ENCODE results near the gene KRTAP5-9.
"Not testable (repeated sequence)": the region's sequence is repeated elsewhere in the genome, so short reads cannot be mapped to it uniquely, and the experiment has no call there.

KRTAP5-9 gene
- total RNA-seq = 0 to 0.09 (median 0) reads per million in 4 experiments

GRCh38 chr11:71548120-71548519 lies at the start of gene KRTAP5-9:
TSS of gene KRTAP5-9 (plus strand) at chr11:71548420. CDS start at chr11:71548658, 238 bp downstream.
- no peak for DNase-seq

- DNase-seq = no peak
Measured at GRCh38 chr11:71499125-71499524, 49.1 kb upstream of the KRTAP5-9 start.

GRCh38 chr11:71499546-71499945 lies 48.7 kb upstream of the KRTAP5-9 start:
- DNase-seq = no peak

GRCh38 chr11:71500601-71501021 lies 47.6 kb upstream of the KRTAP5-9 start:
- no peak for DNase-seq

- no peak for DNase-seq
Measured at GRCh38 chr11:71501071-71501985, 46.9 kb upstream of the KRTAP5-9 start.

GRCh38 chr11:71502026-71502425 lies 46.2 kb upstream of the KRTAP5-9 start:
- no peak for DNase-seq

- DNase-seq = no peak
Measured at GRCh38 chr11:71502871-71503435, 45.3 kb upstream of the KRTAP5-9 start.

- no peak for DNase-seq
Measured at GRCh38 chr11:71504531-71504930, 43.7 kb upstream of the KRTAP5-9 start.

- DNase-seq = no peak
Measured at GRCh38 chr11:71505001-71505400, 43.2 kb upstream of the KRTAP5-9 start.

- no peak for DNase-seq
Measured at GRCh38 chr11:71505781-71506180, 42.4 kb upstream of the KRTAP5-9 start.

GRCh38 chr11:71507102-71507501 lies 41.1 kb upstream of the KRTAP5-9 start:
- DNase-seq = no peak

GRCh38 chr11:71518506-71519471 lies 29.4 kb upstream of the KRTAP5-9 start:
- DNase-seq = no peak

GRCh38 chr11:71519546-71519945 lies 28.7 kb upstream of the KRTAP5-9 start:
- DNase-seq = no peak

- no peak for DNase-seq
Measured at GRCh38 chr11:71525188-71525937, 22.9 kb upstream of the KRTAP5-9 start.

- DNase-seq = no peak
Measured at GRCh38 chr11:71525938-71526495, 22.2 kb upstream of the KRTAP5-9 start.

GRCh38 chr11:71526796-71527575 lies 21.2 kb upstream of the KRTAP5-9 start, which contains the start of gene KRTAP5-7:
TSS of gene KRTAP5-7 (plus strand) at chr11:71527267. CDS start at chr11:71527301, 34 bp downstream.
- DNase-seq = not testable (repeated sequence)

GRCh38 chr11:71527576-71528210 lies 20.5 kb upstream of the KRTAP5-9 start:
- DNase-seq = no peak

- DNase-seq = no peak
Measured at GRCh38 chr11:71530602-71531001, 17.6 kb upstream of the KRTAP5-9 start.

GRCh38 chr11:71532036-71532610 lies 16.1 kb upstream of the KRTAP5-9 start:
- DNase-seq = no peak
